ENCODE data around the gene NFKBIZ. TPM values are rescaled to one million over a fixed set of nuclear protein-coding genes. Genes with fewer than 3 reads are reported as not detected.

Gene NFKBIZ
- polyA plus RNA-seq, 1 of the 3 experiments (the other 2 are of a cell fraction), result 59.9 TPM

DNA sequence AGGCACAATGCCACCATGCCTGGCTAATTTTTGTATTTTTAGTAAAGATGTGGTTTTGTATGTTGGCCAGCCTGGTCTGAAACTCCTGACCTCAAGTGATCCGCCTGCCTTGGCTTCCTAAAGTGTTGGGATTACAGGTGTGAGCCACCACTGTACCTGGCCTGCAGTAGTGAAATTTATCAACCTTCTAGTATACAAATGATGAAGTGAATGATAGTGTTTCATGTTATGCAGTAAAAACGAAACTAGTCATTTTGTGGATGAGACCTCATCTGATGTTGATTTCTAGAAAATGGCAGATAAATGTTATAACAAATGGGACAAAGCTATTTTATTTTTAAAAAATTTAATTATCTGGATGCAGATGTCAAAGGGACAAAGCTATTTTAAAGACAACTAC, 37.4 kb upstream of the NFKBIZ start:
- ChIA-PET CTCF (interaction anchor here (0.9 to 14.2 kb wide), 7 partner anchors 9 to 860 kb away, joined by 3 to 165 read pairs (median 3); no protein-coding TSS in a partner anchor), POLR2A (no interaction called here)

GRCh38 chr3:101812895-101813294, 36.4 kb upstream of the NFKBIZ start:
- peaks cover 6 to 7% of the 10 kb centered on the region in 2 experiments; a peak in 3 of 4 replicates for H3K4me1 ChIP-seq (ENCODE audit: control insufficient read depth in 1 of 2, insufficient read depth in 2 of 2, low read depth in 1 of 2, low read length in 1 of 2)
- peaks cover 7% of the 10 kb centered on the region for H3F3A ChIP-seq (replicated peaks; ENCODE audit: insufficient read depth)
- no peak overlapping the region for H3K4me2 ChIP-seq
- no peak overlapping the region for H3K27ac ChIP-seq (ENCODE audit: low read depth in 2 of 2, low read length in 1 of 2)
- H3K79me2 ChIP-seq (ENCODE audit: insufficient read depth), result peaks cover 2% of the 10 kb centered on the region; the same call in 1 of the 2 replicates
- H3K27me3 ChIP-seq (ENCODE audit: insufficient read depth), result no peaks in the 10 kb centered on the region
- peaks cover under 1 to 12% of the 10 kb centered on the region in 2 experiments for H3K36me3 ChIP-seq (replicated peaks in 1 of 2; ENCODE audit: control insufficient read depth in 1 of 2, insufficient read depth in 2 of 2, low read length in 1 of 2)
- TF ChIP-seq, protein P1, sequence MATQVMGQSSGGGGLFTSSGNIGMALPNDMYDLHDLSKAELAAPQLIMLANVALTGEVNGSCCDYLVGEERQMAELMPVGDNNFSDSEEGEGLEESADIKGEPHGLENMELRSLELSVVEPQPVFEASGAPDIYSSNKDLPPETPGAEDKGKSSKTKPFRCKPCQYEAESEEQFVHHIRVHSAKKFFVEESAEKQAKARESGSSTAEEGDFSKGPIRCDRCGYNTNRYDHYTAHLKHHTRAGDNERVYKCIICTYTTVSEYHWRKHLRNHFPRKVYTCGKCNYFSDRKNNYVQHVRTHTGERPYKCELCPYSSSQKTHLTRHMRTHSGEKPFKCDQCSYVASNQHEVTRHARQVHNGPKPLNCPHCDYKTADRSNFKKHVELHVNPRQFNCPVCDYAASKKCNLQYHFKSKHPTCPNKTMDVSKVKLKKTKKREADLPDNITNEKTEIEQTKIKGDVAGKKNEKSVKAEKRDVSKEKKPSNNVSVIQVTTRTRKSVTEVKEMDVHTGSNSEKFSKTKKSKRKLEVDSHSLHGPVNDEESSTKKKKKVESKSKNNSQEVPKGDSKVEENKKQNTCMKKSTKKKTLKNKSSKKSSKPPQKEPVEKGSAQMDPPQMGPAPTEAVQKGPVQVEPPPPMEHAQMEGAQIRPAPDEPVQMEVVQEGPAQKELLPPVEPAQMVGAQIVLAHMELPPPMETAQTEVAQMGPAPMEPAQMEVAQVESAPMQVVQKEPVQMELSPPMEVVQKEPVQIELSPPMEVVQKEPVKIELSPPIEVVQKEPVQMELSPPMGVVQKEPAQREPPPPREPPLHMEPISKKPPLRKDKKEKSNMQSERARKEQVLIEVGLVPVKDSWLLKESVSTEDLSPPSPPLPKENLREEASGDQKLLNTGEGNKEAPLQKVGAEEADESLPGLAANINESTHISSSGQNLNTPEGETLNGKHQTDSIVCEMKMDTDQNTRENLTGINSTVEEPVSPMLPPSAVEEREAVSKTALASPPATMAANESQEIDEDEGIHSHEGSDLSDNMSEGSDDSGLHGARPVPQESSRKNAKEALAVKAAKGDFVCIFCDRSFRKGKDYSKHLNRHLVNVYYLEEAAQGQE (IDR thresholded peaks at IDR 0.05; ENCODE audit: low read depth, low read length), result no peak
- TF ChIP-seq, protein P2, sequence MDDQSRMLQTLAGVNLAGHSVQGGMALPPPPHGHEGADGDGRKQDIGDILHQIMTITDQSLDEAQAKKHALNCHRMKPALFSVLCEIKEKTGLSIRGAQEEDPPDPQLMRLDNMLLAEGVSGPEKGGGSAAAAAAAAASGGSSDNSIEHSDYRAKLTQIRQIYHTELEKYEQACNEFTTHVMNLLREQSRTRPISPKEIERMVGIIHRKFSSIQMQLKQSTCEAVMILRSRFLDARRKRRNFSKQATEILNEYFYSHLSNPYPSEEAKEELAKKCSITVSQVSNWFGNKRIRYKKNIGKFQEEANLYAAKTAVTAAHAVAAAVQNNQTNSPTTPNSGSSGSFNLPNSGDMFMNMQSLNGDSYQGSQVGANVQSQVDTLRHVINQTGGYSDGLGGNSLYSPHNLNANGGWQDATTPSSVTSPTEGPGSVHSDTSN (IDR thresholded peaks at IDR 0.05), result no peak
- no peak for TF ChIP-seq MAX (IDR thresholded peaks at IDR 0.05; ENCODE audit: low read depth)
- no peak for DNase-seq
- no peak overlapping the region for H3K9ac ChIP-seq
- CTCF ChIA-PET, result interaction anchor here (0.9 to 14.2 kb wide), 9 partner anchors 9 to 859 kb away, joined by 3 to 165 read pairs (median 6); partner anchors contain the start of gene NFKBIZ
- no peak overlapping the region for H2AFZ ChIP-seq (ENCODE audit: low read depth)
- no peak overlapping the region for H3K4me3 ChIP-seq (ENCODE audit: low read depth in 2 of 2, low read length in 1 of 2)
- H3K9me3 ChIP-seq, result no peaks in the 10 kb centered on the region
- no peaks in the 10 kb centered on the region for H3K9me2 ChIP-seq
- no peaks in the 10 kb centered on the region for H4K20me1 ChIP-seq (ENCODE audit: insufficient read depth)
- POLR2A ChIA-PET, result no interaction called here

More for the DNA sequence above, 37.4 kb upstream of the NFKBIZ start:
- Histone ChIP-seq H3K27me3 (ENCODE audit: insufficient read depth) (no peaks in the 10 kb centered on the region), H3K9me3 (no peaks in the 10 kb centered on the region), H3K79me2 (ENCODE audit: insufficient read depth) (peaks cover 2% of the 10 kb centered on the region; the same call in 1 of the 2 replicates), H3F3A (replicated peaks; ENCODE audit: insufficient read depth) (peaks cover 7% of the 10 kb centered on the region), H3K27ac (ENCODE audit: low read depth in 2 of 2, low read length in 1 of 2) (no peak overlapping the region), H3K9me2 (no peaks in the 10 kb centered on the region), H2AFZ (ENCODE audit: low read depth) (no peak overlapping the region), H4K20me1 (ENCODE audit: insufficient read depth) (no peaks in the 10 kb centered on the region), H3K4me2 (no peak overlapping the region), H3K4me3 (ENCODE audit: low read depth in 2 of 2, low read length in 1 of 2) (no peak overlapping the region), H3K9ac (no peak overlapping the region), H3K4me1 (ENCODE audit: control insufficient read depth in 1 of 2, insufficient read depth in 2 of 2, low read depth in 1 of 2, low read length in 1 of 2) (peaks cover 6 to 7% of the 10 kb centered on the region in 2 experiments; a peak in 3 of 4 replicates), H3K36me3 (replicated peaks in 1 of 2; ENCODE audit: control insufficient read depth in 1 of 2, insufficient read depth in 2 of 2, low read length in 1 of 2) (peaks cover 7 to 8% of the 10 kb centered on the region in 2 experiments)
- DNase-seq, result no peak
- WGBS (ENCODE audit: low lambda C conversion rate), result 88% methylated on average over 2 of the region's 2 CpGs
- TF ChIP-seq, protein P3, sequence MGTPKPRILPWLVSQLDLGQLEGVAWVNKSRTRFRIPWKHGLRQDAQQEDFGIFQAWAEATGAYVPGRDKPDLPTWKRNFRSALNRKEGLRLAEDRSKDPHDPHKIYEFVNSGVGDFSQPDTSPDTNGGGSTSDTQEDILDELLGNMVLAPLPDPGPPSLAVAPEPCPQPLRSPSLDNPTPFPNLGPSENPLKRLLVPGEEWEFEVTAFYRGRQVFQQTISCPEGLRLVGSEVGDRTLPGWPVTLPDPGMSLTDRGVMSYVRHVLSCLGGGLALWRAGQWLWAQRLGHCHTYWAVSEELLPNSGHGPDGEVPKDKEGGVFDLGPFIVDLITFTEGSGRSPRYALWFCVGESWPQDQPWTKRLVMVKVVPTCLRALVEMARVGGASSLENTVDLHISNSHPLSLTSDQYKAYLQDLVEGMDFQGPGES (IDR thresholded peaks at IDR 0.05; ENCODE audit: low read depth, low read length), result no peak

Data from SK-N-SH (cell line).